ENCODE measurements around the gene PTGDS. TPM values are rescaled to one million over a fixed set of nuclear protein-coding genes. Genes with fewer than 3 reads are reported as not detected.

PTGDS gene
- total RNA-seq, 3 donors from 2014 or later (not counting 1 experiment from before 2014, with no cell fraction given): 157 to 361 (median 296) TPM

DNA sequence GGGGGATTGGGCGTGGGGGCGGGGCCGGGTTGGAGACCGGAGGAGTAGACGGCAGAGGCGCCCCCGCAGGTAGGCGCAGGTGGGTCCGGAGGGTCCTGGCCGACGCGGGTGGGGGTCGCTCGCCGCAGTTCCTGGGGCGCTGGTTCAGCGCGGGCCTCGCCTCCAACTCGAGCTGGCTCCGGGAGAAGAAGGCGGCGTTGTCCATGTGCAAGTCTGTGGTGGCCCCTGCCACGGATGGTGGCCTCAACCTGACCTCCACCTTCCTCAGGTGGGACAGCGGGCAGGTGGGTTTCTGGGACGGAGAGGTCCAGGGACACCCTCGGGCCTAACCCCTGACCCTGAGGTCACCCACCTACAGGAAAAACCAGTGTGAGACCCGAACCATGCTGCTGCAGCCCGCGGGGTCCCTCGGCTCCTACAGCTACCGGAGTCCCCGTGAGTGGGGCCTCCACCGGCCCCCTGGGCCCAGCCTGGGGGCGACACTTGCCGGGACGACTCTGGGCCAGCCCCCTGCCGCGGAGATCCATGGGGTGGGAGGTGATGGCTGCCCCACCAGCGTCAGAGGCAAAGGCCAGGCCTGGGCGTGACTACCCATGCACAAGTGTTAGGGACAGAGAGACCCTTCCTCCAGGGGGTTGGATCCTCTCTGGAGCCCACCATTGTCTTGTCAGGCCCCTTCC is 1.7 kb downstream of the PTGDS start:
- Mint-ChIP-seq H3K4me1 (peaks cover 6 to 39% of the 10 kb centered on the region in 2 donors), H3K27me3 (ENCODE audit: low read depth in 2 of 2) (peaks cover 0 to 5% of the 10 kb centered on the region in 2 donors), H3K36me3 (no peaks in the 10 kb centered on the region), H3K4me3 (no peak overlapping the region), H3K9me3 (no peaks in the 10 kb centered on the region), H3K27ac (no peak overlapping the region)
- WGBS (ENCODE audit: insufficient coverage): 59% methylated on average over 41 of the region's 41 CpGs
- H3K4me3 ChIP-seq (ENCODE audit: low read length): no peak overlapping the region
- ATAC-seq (no peak), DNase-seq (no peak)
- H3K27me3 ChIP-seq (ENCODE audit: control insufficient read depth, insufficient read depth, low read length): no peaks in the 10 kb centered on the region
- peaks cover 46% of the 10 kb centered on the region for H3K4me1 ChIP-seq (ENCODE audit: control insufficient read depth, insufficient read depth, low read length)
- TF ChIP-seq, protein P1, sequence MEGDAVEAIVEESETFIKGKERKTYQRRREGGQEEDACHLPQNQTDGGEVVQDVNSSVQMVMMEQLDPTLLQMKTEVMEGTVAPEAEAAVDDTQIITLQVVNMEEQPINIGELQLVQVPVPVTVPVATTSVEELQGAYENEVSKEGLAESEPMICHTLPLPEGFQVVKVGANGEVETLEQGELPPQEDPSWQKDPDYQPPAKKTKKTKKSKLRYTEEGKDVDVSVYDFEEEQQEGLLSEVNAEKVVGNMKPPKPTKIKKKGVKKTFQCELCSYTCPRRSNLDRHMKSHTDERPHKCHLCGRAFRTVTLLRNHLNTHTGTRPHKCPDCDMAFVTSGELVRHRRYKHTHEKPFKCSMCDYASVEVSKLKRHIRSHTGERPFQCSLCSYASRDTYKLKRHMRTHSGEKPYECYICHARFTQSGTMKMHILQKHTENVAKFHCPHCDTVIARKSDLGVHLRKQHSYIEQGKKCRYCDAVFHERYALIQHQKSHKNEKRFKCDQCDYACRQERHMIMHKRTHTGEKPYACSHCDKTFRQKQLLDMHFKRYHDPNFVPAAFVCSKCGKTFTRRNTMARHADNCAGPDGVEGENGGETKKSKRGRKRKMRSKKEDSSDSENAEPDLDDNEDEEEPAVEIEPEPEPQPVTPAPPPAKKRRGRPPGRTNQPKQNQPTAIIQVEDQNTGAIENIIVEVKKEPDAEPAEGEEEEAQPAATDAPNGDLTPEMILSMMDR (IDR thresholded peaks at IDR 0.05): no peak
- no peaks in the 10 kb centered on the region for H3K36me3 ChIP-seq (ENCODE audit: control insufficient read depth, insufficient read depth, low read length)
- H3K9me3 ChIP-seq (ENCODE audit: control insufficient read depth, insufficient read depth, low read length): no peaks in the 10 kb centered on the region
- intact Hi-C loops (cut with micrococcal nuclease): loop anchor here (1.0 kb wide), 1 partner anchor 13 kb away; the partner anchor contains the start of gene PAXX
- H3K27ac ChIP-seq (ENCODE audit: low read length): no peak overlapping the region

DNA sequence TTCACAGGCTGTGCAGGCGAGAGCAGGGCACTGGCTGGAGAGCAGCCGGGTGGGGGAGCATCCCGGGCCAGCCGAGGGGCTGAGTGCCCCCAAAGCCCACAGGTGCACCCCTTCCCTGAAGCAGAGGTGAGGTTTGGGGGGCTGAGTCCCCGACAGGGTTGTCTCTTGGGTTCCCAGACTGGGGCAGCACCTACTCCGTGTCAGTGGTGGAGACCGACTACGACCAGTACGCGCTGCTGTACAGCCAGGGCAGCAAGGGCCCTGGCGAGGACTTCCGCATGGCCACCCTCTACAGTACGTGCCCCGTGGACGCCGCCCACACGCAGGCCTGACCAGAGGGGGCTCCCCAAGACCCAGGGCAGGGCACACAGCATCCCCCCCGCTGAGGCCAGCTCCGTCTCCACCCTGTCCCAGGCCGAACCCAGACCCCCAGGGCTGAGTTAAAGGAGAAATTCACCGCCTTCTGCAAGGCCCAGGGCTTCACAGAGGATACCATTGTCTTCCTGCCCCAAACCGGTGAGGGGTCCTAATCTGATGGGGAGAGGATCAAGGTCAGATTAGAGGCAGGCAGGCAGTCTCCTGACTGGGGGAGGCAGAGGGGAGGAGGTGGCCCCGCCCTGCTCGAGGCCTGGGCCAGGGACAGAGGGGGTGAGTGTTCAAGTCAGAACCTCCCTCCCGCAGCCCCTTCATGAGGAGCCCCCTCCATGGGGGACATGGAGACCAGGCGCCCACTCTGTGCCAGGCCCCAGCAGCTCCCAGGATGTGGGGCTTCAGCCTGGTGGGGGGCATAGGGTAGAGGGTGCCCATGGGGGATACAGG is 2.7 kb downstream of the PTGDS start:
- ATAC-seq (no peak), DNase-seq (no peak)
- Histone ChIP-seq H3K36me3 (ENCODE audit: control insufficient read depth, insufficient read depth, low read length) (no peaks in the 10 kb centered on the region), H3K27me3 (ENCODE audit: control insufficient read depth, insufficient read depth, low read length) (peaks cover 6% of the 10 kb centered on the region), H3K27ac (ENCODE audit: low read length) (no peak overlapping the region), H3K4me1 (ENCODE audit: control insufficient read depth, insufficient read depth, low read length) (peaks cover 42% of the 10 kb centered on the region), H3K4me3 (ENCODE audit: low read length) (no peak overlapping the region), H3K9me3 (ENCODE audit: control insufficient read depth, insufficient read depth, low read length) (no peaks in the 10 kb centered on the region)
- 92% methylated on average over 26 of the region's 26 CpGs for WGBS (ENCODE audit: insufficient coverage)
- intact Hi-C loops (cut with micrococcal nuclease): no loop called here
- no peaks in the 10 kb centered on the region for H3K9me3 Mint-ChIP-seq
- no peak overlapping the region for H3K4me3 Mint-ChIP-seq
- peaks cover 6 to 33% of the 10 kb centered on the region in 2 donors for H3K4me1 Mint-ChIP-seq
- no peaks in the 10 kb centered on the region for H3K36me3 Mint-ChIP-seq
- peaks cover 0 to 7% of the 10 kb centered on the region in 2 donors for H3K27me3 Mint-ChIP-seq (ENCODE audit: low read depth in 2 of 2)
- H3K27ac Mint-ChIP-seq: peak overlapping the region in 1 of 2 donors; percentile 31
- TF ChIP-seq, protein P1 (IDR thresholded peaks at IDR 0.05): no peak

DNA sequence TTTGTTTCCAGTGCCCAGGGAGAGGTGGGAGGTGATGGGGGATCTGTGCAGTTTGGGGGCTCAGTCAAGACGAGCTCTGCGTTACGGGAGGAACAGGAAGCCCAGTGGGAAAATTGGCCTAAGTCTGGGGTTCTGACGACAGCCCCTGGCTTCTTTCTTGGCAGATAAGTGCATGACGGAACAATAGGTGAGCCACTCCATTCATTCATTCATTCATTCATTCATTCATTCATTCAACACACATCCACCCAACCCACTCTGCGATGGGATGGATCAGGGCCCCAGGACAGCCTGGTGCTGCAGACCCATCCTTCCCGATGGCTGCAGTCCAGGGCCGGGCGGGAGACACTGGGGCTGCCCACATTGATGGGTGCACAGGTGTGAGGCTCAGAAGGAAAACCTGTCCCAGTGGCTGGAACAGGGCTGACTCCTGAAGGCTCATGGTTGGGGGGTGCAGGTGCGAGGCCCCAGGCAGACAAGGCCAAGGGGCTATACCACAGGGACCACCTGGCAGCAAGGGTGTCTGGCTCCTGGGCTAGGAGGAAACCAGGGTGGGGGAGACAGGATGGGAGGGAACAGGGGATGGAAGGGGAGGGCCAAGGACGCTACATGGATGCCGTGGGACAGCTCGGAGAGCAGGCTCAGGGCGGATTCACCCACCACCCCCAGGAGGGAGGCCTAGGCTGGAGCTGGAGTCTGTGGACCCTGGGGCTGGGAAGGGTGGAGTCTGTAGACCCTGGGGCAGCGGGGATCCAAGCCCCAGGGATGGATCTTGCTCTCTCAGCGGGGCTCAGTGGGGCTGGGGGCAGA is 3.6 kb downstream of the PTGDS start:
- DNase-seq: no peak

More for the DNA sequence above, 3.6 kb downstream of the PTGDS start:
- no peaks in the 10 kb centered on the region for H3K9me3 Mint-ChIP-seq
- H3K36me3 Mint-ChIP-seq: no peaks in the 10 kb centered on the region
- H3K9me3 ChIP-seq (ENCODE audit: control insufficient read depth, insufficient read depth, low read length): no peaks in the 10 kb centered on the region
- peaks cover 36% of the 10 kb centered on the region for H3K4me1 ChIP-seq (ENCODE audit: control insufficient read depth, insufficient read depth, low read length)
- no peak overlapping the region for H3K27ac ChIP-seq (ENCODE audit: low read length)
- no peaks in the 10 kb centered on the region for H3K36me3 ChIP-seq (ENCODE audit: control insufficient read depth, insufficient read depth, low read length)
- H3K27me3 Mint-ChIP-seq (ENCODE audit: low read depth in 2 of 2): peaks cover 0 to 7% of the 10 kb centered on the region in 2 donors
- H3K27ac Mint-ChIP-seq: peak overlapping the region in 1 of 2 donors; percentile 31
- intact Hi-C loops (cut with micrococcal nuclease): no loop called here
- 95% methylated on average over 16 of the region's 16 CpGs for WGBS (ENCODE audit: insufficient coverage)
- ATAC-seq: no peak
- H3K4me1 Mint-ChIP-seq: peaks cover 0 to 24% of the 10 kb centered on the region in 2 donors
- no peak overlapping the region for H3K4me3 Mint-ChIP-seq
- TF ChIP-seq, protein P1 (IDR thresholded peaks at IDR 0.05): no peak
- no peak overlapping the region for H3K4me3 ChIP-seq (ENCODE audit: low read length)
- peaks cover 10% of the 10 kb centered on the region for H3K27me3 ChIP-seq (ENCODE audit: control insufficient read depth, insufficient read depth, low read length)

All from natural killer cell (primary cell).